Measurements from ENCODE around the gene TMEM63A.
A peak's percentile ranks its signal among the peaks of the same experiment; 100 is the strongest.
"Not testable (repeated sequence)": the region's sequence is repeated elsewhere in the genome, so short reads cannot be mapped to it uniquely, and the experiment has no call there.

TMEM63A gene

GRCh38 chr1:225881959-225882693 is at the start of gene TMEM63A:
Gene TMEM63A (minus strand): TSS chr1:225882380. CDS start chr1:225877580, 4,800 bp downstream.
- peak; percentile 93 for DNase-seq

- no peak for DNase-seq
Measured at GRCh38 chr1:225931270-225932136, 49.3 kb upstream of the TMEM63A start.

DNA sequence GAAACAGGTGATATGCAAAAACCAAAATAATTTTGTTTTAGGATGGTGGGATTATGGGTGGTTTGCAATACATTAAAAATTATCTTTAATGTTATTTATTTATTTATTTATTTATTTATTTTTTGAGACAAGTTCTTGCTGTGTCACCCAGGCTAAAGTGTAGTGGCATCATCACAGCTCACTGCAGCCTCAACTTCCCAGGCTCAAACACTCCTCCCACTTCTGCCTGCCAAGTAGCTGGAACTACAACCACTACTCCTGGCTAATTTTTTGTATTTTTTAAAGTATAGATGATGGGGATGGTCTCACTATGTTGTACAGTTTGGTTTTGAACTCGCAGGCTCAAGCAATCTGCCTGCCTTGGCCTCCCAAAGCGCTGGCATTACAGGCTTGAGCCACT is 48.4 kb upstream of the TMEM63A start:
- DNase-seq: no peak

DNA sequence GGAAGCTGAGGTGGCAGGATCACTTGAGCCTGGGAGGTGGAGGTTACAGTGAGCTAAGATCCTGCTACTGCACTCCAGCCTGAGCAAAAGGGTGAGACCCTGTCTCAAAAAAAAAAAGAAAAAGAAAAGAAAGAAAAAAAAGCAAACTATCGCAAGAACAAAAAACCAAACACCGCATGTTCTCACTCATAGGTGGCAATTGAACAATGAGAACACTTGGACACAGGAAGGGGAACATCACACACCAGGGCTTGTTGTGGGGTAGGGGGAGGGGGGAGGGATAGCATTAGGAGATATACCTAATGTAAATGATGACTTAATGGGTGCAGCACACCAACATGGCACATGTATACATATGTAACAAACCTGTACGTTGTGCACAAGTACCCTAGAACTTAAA is 47.3 kb upstream of the TMEM63A start:
- DNase-seq: not testable (repeated sequence)

DNA sequence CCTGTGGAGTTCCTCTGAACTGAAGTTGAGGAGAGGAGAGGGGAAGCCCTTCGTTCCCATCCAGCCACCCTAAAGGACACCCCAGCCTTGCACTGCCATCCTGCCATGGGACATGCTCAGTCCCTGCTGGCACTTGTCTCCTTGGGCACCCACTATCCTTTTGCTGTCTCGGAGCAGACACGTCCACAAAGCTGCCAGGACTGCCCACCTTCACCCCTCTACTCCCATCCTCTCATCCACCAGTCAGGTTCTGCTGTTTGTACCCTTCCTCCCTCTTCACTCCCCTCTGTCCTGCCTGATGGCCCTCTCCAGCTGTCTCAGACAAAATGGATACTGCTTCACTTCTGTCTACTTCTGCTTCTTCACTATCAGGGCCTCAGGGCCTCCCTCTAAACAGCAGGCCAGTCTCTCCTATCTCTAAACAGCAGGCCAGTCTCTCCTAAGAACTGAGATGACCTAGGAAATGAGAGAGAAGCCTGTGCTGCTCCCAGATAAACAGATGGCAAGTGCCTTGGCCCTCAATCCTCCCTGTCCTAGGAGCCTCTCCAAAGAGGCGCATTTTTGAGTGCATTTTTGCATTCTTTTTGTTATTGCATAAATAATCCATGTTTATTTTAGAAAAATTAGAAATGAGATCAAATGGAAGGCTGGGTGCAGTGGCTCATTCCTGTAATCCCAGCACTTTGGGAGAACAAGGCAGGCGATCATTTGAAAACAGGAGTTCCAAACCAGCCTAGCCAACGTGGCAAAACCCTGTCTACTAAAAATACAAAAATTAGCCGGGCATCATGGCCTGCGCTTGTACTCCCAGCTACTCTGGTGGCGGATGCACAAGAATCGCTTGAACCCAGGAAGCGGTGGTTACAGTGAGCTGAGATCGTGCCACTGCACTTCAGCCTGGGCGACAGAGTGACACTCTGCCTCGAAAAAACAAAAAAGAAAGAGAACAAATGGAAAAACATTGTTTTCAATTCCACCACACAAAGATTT is 46.3 kb upstream of the TMEM63A start:
- no peak for DNase-seq

DNA sequence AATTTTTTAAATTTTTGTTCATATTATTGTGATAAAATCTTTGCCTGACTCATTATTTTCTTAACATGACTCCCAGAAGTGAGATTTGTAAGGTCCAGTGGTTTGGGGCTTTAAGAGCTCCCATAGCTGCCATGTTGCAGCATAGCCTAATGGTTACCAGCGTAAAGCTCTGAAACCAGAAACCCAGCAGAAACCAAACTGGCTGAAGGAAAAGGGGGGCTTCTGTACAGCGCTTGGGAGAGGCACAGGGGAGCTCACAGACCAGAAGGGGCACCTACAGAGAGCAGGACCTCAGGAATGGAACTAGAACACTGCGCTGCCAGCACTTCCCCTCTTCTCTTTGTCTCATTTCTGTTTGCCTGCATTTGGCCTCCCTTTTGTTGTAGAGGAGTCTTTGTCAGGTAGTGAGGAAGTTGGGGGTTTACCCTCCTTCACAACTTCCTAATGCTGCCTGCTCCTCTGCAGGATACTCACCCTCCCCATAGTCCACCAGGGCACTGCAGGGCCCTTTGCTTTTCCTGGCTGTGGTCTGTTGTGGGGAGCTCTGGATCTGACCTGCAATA is 44.5 kb upstream of the TMEM63A start:
- DNase-seq: no peak

DNA sequence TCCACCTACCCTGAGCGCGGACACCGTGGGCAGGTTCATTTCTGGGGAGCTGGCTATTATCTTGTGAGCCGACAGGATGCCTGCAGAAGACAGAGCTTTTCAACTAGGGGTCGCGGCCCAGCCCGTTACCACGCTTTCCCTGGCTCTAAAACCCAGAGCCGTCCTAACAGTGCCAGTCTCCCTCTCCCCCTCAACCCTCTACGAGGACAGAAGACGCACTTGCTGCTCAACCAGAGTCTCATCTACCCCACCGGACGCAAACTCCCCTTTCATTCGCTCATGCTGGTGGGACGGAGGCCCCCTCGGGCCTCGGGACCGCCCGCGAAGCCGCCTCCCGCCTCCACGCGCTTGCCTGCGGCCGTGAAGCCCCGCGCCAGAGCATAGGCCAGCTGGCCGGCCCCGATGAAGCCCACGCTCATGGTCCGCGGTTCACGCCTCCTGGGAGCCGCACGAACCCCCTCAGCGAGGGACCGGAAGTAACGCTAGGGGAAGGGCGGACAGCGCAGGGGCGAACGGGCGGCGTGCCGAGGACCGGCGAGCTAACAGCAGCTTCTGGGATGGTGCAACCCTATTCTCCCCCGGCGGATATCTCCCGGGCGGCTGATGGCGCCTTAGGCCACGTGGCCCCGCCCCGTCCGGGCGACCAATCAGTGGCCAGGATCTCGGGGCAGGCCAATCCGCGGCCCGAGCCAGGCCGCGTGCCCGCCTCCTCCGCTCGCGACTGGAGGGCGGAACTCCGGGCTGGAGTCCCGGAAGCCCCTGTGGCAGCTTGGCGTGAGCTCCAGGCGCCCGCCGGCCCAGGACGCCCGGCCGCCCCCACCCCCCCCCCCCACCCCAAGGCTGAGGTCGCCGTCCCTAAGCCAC is 41.7 kb upstream of the TMEM63A start, which contains the start of gene PYCR2:
TSS of gene PYCR2 (minus strand) at position 559 of the 864 bp plus-strand sequence. CDS start at position 419, 140 bp downstream.
- peak; percentile 96 for DNase-seq

GRCh38 chr1:225923381-225923691 is 41.2 kb upstream of the TMEM63A start:
- no peak for DNase-seq

DNA sequence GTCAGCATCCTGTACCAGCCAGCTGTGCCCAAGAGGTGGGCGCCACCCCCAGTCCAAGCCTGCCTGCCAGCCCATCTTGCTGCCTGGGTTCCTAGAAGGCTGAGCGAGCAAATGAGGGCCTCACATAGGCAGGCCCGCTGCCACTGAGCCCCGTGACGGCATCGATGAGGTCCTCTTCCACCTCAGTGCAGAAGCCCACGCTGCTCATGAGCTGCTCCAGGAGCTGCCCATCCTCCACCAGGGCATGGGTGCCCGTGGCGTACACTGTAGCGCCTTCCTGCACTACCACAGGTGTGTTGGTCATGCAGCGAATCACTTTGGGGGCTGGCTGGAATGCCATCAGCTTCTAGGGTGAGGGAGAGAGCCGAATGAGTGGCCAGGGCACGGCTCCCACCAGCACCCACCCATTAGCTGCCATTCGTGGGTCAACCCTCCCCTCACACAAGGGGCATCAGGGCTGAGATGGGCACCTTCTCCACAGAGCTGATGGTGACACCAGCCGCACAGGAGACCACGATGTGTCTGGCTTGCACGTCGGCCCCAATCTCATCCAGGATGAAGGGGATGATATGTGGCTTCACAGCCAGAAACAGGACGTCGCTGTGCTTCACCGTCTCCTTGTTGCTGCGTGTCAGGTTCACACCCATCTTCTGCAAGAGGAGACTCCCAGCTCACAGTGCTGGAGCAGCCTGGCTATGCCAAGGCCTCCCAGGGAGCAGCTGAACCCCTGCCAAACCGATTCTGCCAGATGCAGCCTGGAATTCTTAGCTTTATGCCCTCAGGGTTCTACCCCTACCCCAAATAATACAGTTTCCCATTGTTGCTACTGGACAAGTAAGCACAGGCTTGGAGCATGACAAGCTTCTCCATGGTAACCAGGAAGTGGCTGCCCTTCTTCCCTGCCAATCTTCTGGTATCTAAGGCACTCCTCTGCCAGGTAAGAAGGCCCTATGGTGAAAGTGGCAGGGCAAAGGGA is 39.8 kb upstream of the TMEM63A start:
- no peak for DNase-seq

DNA sequence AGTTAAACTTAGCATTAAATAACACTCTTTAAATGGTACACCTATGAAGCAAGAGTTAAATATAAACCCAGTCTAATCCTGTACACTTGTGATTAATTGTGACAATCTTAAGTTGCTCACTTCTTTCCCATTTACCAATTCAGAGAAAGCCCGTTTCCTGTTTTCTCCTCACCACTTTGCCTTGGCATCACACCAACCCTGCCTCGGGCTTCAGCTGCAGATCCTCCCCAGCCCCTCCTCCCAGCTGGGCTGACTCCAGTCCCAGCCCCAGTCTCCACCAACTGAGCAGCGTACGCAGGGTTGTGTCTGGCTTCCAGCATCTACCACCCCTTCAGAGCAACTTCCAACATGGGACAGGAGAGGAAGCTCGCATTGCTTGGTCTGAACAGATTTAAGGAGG is 37.7 kb upstream of the TMEM63A start:
- no peak for DNase-seq

GRCh38 chr1:225918280-225918679 is 36.1 kb upstream of the TMEM63A start:
- DNase-seq: no peak

- DNase-seq: no peak
Measured at GRCh38 chr1:225917536-225917935, 35.4 kb upstream of the TMEM63A start.

GRCh38 chr1:225917101-225917500 is 34.9 kb upstream of the TMEM63A start:
- no peak for DNase-seq

DNA sequence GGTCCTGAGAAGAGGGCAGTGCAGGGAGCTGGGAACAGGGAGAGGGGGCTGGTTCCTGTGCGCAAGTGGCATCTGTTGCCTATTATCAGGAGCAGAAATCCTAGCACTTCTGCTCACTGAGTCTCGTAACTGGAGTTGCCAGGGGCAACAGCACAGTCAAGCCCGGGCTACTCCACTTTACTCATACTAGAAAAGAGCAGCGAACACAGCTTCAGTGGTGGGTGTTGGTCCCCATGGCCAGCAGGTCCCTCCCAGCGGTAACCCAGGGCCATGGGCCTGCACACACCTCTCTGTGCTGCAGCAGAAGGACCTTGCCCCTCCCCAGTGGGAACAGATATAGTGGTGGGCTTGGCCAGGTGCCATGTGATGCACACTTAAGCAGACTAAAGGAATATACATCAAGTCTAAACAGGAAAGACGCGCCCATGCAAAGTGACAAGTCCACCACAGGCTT is 33.4 kb upstream of the TMEM63A start:
- DNase-seq: no peak

- DNase-seq: no peak
Measured at GRCh38 chr1:225914947-225915346, 32.8 kb upstream of the TMEM63A start.

GRCh38 chr1:225914391-225914790 is 32.2 kb upstream of the TMEM63A start:
- DNase-seq: no peak

DNA sequence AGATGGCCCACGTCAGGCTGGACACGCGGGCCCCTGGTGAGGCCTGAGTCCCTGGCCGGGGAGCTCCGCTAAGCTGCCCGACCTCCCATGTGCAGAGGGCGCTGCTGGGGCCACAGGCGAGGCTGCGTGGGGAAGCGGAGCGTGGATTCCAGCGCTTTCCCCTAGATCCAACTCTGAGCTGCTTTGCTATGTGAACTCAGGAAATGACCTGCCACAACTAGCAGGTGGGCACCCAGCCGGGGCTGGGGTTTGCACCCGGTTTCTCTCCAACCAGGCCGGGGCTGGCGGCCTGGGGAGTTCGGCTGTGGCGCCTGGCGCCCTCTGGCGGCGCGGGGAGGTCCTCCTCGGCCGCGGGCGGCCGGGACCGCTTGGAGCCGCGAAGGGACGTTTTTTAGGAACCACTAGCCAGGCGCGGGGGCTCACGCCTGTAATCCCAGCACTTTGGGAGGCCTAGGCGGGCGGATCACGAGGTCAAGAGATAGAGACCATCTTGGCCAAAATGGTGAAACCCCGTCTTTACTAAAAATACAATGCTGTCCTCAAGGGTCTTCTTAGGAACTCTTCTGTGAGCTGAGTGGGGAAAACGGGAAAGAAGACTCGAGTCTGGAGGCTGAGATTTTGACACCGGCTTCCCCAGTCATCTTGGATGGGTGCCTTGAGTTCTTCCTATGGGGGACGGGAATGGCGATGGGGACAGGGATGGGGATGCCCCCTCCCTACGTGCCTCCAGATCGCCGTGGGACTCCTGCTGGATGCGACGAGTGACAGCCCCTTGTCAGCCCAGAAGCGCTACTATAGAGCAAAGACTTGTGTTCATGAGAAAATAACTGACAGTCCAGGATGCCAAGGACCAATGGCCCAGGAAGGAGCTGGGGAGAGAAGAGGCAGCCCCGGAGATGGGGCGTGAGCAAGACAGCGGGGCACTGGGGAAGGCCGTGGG is 29.3 kb upstream of the TMEM63A start:
- peak; percentile 69 for DNase-seq

GRCh38 chr1:225909477-225909876 is 27.3 kb upstream of the TMEM63A start:
- no peak for DNase-seq

- no peak for DNase-seq
Measured at GRCh38 chr1:225908773-225909172, 26.6 kb upstream of the TMEM63A start.

Measured in left hindlimb (tissue), 1 donor.